IPS-15b (cell line): ENCODE results near the gene MACROD1.

Experiments
- H3K27me3 ChIP-seq: one replicate; pipeline ENCODE4 v1.6.1; 2013; ENCODE audit warnings: low read length; ENCODE audit not compliant: control insufficient read depth, insufficient read depth
- H3K36me3 ChIP-seq: one replicate; pipeline ENCODE4 v1.6.1; 2013; ENCODE audit warnings: low read length; ENCODE audit not compliant: control insufficient read depth, insufficient read depth
- H3K4me1 ChIP-seq: one replicate; pipeline ENCODE4 v1.6.1; 2013; ENCODE audit warnings: mild to moderate bottlenecking, low read length; ENCODE audit not compliant: control insufficient read depth, insufficient read depth
- H3K4me3 ChIP-seq: one replicate; pipeline ENCODE4 v1.5.1; 2013; ENCODE audit warnings: low read depth, low read length
- H3K9ac ChIP-seq: one replicate; pipeline ENCODE4 v1.6.1; 2013; ENCODE audit warnings: low read depth, mild to moderate bottlenecking, low read length
- H3K9me3 ChIP-seq: one replicate; pipeline ENCODE4 v1.6.1; 2013; ENCODE audit warnings: mild to moderate bottlenecking, low read length; ENCODE audit not compliant: control insufficient read depth, insufficient read depth

The MACROD1 gene

GRCh38 chr11:64095949-64096348, 70.0 kb downstream of the MACROD1 start:
- Histone ChIP-seq H3K9me3 (no peaks in the 10 kb centered on the region), H3K27me3 (peaks cover 8% of the 10 kb centered on the region), H3K4me1 (peaks cover 2% of the 10 kb centered on the region)

DNA sequence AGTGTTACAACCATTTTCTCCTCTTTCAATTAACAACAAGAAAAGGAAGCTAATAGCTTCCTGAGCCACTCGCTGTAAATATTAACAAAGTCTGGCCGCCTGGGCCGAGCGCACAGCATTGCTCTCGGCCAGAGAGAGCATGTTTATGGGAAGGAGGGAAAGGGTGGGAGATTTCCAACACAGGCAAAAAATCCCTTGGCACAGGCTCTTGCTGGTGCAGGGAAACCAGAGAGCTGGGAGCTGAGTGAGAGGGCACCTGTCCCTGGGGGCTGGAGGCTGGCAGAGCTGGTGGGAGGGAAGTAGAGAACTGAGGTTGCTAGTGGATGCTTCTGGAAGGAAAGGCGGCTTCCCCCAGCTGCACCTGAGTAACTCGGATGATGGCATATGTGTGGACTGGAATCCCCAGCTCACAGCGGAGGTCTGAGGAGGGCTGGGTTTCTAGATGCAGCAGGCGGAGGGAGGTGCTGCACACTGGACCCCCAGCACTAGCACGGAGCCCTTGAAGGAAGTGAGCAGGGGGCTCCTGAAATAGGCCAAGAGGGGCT, 70.6 kb downstream of the MACROD1 start:
- Histone ChIP-seq H3K9me3 (no peaks in the 10 kb centered on the region), H3K4me3 (no peak overlapping the region), H3K4me1 (peaks cover 4% of the 10 kb centered on the region), H3K27me3 (peaks cover 8% of the 10 kb centered on the region), H3K36me3 (no peaks in the 10 kb centered on the region), H3K9ac (no peak overlapping the region)

More at GRCh38 chr11:64095949-64096348, 70.0 kb downstream of the MACROD1 start:
- H3K4me3 ChIP-seq = no peak overlapping the region
- H3K36me3 ChIP-seq = no peaks in the 10 kb centered on the region
- H3K9ac ChIP-seq = no peak overlapping the region

DNA sequence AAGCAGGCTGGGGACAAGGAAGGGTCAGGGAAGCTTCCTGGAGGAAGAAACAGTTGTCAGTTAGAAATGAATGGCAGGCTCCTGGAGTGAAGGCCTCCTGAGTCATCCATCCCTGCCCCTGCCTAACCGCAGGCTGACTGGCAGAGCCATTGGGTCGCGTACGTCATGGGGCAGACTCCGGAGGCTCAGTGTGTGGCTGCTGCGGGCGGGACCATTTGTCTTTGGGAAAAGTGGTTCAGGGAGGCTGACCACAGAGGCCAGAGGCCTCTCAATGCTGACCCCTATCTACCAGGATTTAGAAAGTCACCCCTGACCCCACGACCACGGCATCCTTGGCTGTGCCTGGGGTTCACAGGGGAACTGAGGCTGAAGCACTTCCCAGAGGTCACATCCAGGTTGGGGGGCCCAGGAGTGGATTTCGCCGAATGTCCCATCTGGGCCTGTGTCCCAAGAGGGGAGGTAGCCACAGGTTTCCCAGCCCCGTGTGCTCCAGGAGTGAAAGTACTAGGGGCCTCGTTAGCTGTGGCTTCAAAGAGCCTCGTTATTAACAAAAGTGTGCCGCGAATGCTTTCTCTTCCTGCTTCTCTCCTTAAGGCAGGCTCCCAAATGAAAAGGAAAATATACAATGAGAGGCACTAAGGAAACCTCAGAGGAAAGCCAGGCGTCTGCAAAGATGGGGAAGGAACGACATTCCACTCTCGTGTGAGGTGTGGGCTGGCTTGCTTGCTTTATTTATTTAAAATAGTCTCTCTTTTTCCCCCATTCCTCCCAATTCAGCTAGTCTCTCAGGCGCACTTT, 71.3 kb downstream of the MACROD1 start:
- no peaks in the 10 kb centered on the region for H3K9me3 ChIP-seq
- peaks cover 4% of the 10 kb centered on the region for H3K4me1 ChIP-seq
- no peak overlapping the region for H3K9ac ChIP-seq
- no peak overlapping the region for H3K4me3 ChIP-seq
- H3K27me3 ChIP-seq = peaks cover 4% of the 10 kb centered on the region
- no peaks in the 10 kb centered on the region for H3K36me3 ChIP-seq

DNA sequence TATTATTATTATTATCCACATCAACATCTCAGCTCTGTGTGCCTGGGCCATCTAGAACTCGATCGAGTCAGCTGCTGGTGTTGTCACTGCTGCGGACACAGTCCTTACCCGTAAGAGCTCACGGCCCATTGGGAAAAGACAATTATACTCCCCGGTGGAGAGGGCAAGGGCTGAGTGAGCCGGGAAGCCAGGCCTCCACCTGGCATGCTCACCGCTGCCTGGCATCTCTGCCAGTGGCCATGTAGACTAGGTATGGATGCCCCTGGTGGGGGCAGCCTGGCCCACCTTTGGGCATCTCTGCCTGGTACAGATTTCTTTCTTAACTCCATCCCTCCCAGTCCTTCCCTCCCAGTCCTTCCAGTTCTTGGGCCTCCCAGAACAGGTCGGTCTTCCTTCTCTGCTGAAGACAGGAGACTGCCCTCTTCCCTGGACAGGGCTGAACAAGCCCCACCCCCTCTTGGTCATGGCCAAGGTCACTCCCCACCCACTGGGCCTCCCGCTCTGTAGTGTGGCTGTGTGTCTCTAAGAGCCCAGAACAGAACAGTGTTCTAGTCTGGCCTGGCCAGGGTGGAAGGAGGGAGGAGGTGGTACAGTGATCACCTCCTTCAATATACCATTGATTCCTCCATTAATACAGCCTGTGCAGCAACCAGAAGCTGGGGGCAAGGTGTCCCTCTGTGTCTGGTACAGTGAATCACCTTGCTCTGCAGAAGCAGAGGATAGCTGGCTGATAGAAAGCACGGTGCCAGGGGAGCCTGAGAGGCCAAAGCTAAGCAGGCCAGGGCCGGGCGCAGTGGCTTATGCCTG, 72.5 kb downstream of the MACROD1 start:
- H3K9me3 ChIP-seq = no peaks in the 10 kb centered on the region
- H3K4me3 ChIP-seq = no peak overlapping the region
- H3K36me3 ChIP-seq = no peaks in the 10 kb centered on the region
- peaks cover 2% of the 10 kb centered on the region for H3K27me3 ChIP-seq
- no peak overlapping the region for H3K9ac ChIP-seq
- H3K4me1 ChIP-seq = peaks cover 4% of the 10 kb centered on the region

GRCh38 chr11:64092761-64093136, 73.2 kb downstream of the MACROD1 start:
- Histone ChIP-seq H3K27me3 (peaks cover 2% of the 10 kb centered on the region), H3K9ac (no peak overlapping the region), H3K9me3 (no peaks in the 10 kb centered on the region), H3K4me1 (peaks cover 4% of the 10 kb centered on the region), H3K36me3 (no peaks in the 10 kb centered on the region), H3K4me3 (no peak overlapping the region)

GRCh38 chr11:64092111-64092760, 73.7 kb downstream of the MACROD1 start:
- no peak overlapping the region for H3K9ac ChIP-seq

GRCh38 chr11:64090806-64091516, 75.0 kb downstream of the MACROD1 start:
- no peaks in the 10 kb centered on the region for H3K9me3 ChIP-seq
- H3K9ac ChIP-seq = no peak overlapping the region
- peaks cover 2% of the 10 kb centered on the region for H3K27me3 ChIP-seq
- H3K36me3 ChIP-seq = no peaks in the 10 kb centered on the region
- no peak overlapping the region for H3K4me3 ChIP-seq
- peaks cover 4% of the 10 kb centered on the region for H3K4me1 ChIP-seq

More at GRCh38 chr11:64092111-64092760, 73.7 kb downstream of the MACROD1 start:
- H3K27me3 ChIP-seq = peaks cover 2% of the 10 kb centered on the region
- peaks cover 4% of the 10 kb centered on the region for H3K4me1 ChIP-seq
- H3K9me3 ChIP-seq = no peaks in the 10 kb centered on the region
- no peaks in the 10 kb centered on the region for H3K36me3 ChIP-seq
- no peak overlapping the region for H3K4me3 ChIP-seq

GRCh38 chr11:64089915-64090805, 75.8 kb downstream of the MACROD1 start:
- Histone ChIP-seq H3K4me3 (no peak overlapping the region), H3K9ac (peak overlapping the region; percentile 37), H3K9me3 (no peaks in the 10 kb centered on the region), H3K4me1 (peaks cover 4% of the 10 kb centered on the region), H3K36me3 (no peaks in the 10 kb centered on the region), H3K27me3 (peaks cover 2% of the 10 kb centered on the region)

GRCh38 chr11:64089493-64089892, 76.4 kb downstream of the MACROD1 start:
- Histone ChIP-seq H3K4me3 (no peak overlapping the region), H3K4me1 (peaks cover 4% of the 10 kb centered on the region), H3K9ac (no peak overlapping the region), H3K27me3 (peaks cover 2% of the 10 kb centered on the region), H3K36me3 (no peaks in the 10 kb centered on the region), H3K9me3 (no peaks in the 10 kb centered on the region)

DNA sequence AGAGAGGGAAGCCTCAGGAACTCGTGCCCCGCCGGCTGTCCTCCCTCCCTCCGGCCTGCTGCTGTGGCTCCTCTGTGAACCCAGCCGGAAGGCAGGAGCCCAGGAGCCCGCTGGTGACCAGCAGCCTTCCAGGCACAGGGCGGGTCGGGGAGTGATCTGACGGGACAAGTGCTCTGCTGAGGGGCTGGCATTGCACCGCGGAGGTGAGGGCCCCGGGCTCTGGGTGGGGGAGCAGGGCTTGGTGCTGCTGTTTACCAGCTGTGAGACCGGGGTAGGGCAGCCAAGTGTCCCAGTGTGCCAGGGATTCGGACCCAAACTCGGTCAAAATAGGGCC, 76.9 kb downstream of the MACROD1 start:
- peaks cover 2% of the 10 kb centered on the region for H3K27me3 ChIP-seq
- no peak overlapping the region for H3K9ac ChIP-seq
- no peak overlapping the region for H3K4me3 ChIP-seq
- H3K9me3 ChIP-seq = no peaks in the 10 kb centered on the region
- H3K4me1 ChIP-seq = peaks cover 4% of the 10 kb centered on the region
- H3K36me3 ChIP-seq = no peaks in the 10 kb centered on the region
